CD14-positive monocyte (primary cell): ENCODE results near the gene ATXN1. TPM values are rescaled to one million over a fixed set of nuclear protein-coding genes. Genes with fewer than 3 reads are reported as not detected.

Experiments used
- DNase-seq, 3 donors: peaks; one replicate each; pipeline ENCODE4 v3.0.0-alpha.2; 2011 to 2022
- H2AFZ ChIP-seq: 2 replicates; pipeline ENCODE4 v1.6.0; 2012; ENCODE audit warnings: mild to moderate bottlenecking, low read depth, low read length, inconsistent platforms; ENCODE audit not compliant: insufficient read depth, poor library complexity, severe bottlenecking
- H3K27ac ChIP-seq, 2 donors: 1 replicate in 1 of 2; 2 replicates in 1 of 2; pipeline ENCODE4 v1.5.1; 2012 to 2013; ENCODE audit warnings: low read length in 2 of 2, control low read depth in 1 of 2, inconsistent platforms in 1 of 2, low read depth in 1 of 2, mild to moderate bottlenecking in 1 of 2
- H3K27me3 ChIP-seq, 2 donors: one replicate each; pipeline versions ENCODE4 v1.6.0 to v1.6.1; 2011 to 2013; ENCODE audit warnings: low read length in 2 of 2; ENCODE audit not compliant: control insufficient read depth in 2 of 2, insufficient read depth in 2 of 2
- H3K36me3 ChIP-seq, 2 donors: replicated peaks in 1 of 2; 1 replicate in 1 of 2; 2 replicates in 1 of 2; pipeline versions ENCODE4 v1.5.1 to v1.6.1; 2012 to 2013; ENCODE audit warnings: low read length in 2 of 2, control low read depth in 1 of 2, inconsistent platforms in 1 of 2, mild to moderate bottlenecking in 1 of 2; ENCODE audit not compliant: insufficient read depth in 2 of 2, control insufficient read depth in 1 of 2
- H3K4me1 ChIP-seq, 2 donors: 1 replicate in 1 of 2; 2 replicates in 1 of 2; pipeline versions ENCODE4 v1.5.1 to v1.6.1; 2012 to 2013; ENCODE audit warnings: low read length in 2 of 2, control low read depth in 1 of 2, inconsistent platforms in 1 of 2, mild to moderate bottlenecking in 1 of 2, moderate library complexity in 1 of 2; ENCODE audit not compliant: insufficient read depth in 2 of 2, control insufficient read depth in 1 of 2
- H3K4me2 ChIP-seq: replicated peaks from 2 replicates; pipeline ENCODE3; 2012; ENCODE audit warnings: low read length, moderate library complexity, mild to moderate bottlenecking; ENCODE audit not compliant: poor library complexity, severe bottlenecking; ENCODE audit errors: extremely low read depth
- H3K4me3 ChIP-seq, 3 experiments: fragments of 200-600 bp in 1 of 3; sonication (generic) in 1 of 3; replicated peaks in 1 of 3; 1 replicate in 2 of 3; 2 replicates in 1 of 3; pipeline ENCODE4 v1.5.1; 2011 to 2013; ENCODE audit warnings: low read length in 3 of 3, mild to moderate bottlenecking in 3 of 3, control low read depth in 2 of 3, low read depth in 2 of 3, inconsistent platforms in 1 of 3, moderate library complexity in 1 of 3
- H3K79me2 ChIP-seq: 2 replicates; pipeline ENCODE4 v1.6.0; 2012; ENCODE audit warnings: mild to moderate bottlenecking, control low read depth, inconsistent platforms, low read length, moderate library complexity; ENCODE audit not compliant: insufficient read depth
- H3K9ac ChIP-seq: 2 replicates; pipeline ENCODE4 v1.6.0; 2017; ENCODE audit warnings: low read length, mild to moderate bottlenecking; ENCODE audit not compliant: insufficient read depth, poor library complexity, severe bottlenecking
- H3K9me3 ChIP-seq, 2 donors: replicated peaks in 1 of 2; 1 replicate in 1 of 2; 2 replicates in 1 of 2; pipeline versions ENCODE4 v1.5.1 to v1.6.1; 2012 to 2013; ENCODE audit warnings: low read length in 2 of 2, control low read depth in 1 of 2; ENCODE audit not compliant: control insufficient read depth in 1 of 2, insufficient read depth in 1 of 2
- H4K20me1 ChIP-seq: 2 replicates; pipeline ENCODE4 v1.6.0; 2012; ENCODE audit warnings: mild to moderate bottlenecking, low read length, control low read depth, moderate library complexity; ENCODE audit not compliant: insufficient read depth
- H3K27ac Mint-ChIP-seq, 7 donors: one replicate each; pipeline ENCODE4 v1.8.0; 2020; ENCODE audit warnings: mild to moderate bottlenecking in 7 of 7, mixed read lengths in 7 of 7, moderate library complexity in 6 of 7, inconsistent platforms in 2 of 7
- H3K27me3 Mint-ChIP-seq, 3 donors: one replicate each; pipeline ENCODE4 v1.8.0; 2021 to 2022; ENCODE audit warnings: low read depth in 3 of 3, mild to moderate bottlenecking in 3 of 3, mixed read lengths in 3 of 3, moderate library complexity in 3 of 3, inconsistent platforms in 1 of 3
- H3K36me3 Mint-ChIP-seq, 2 donors: one replicate each; pipeline ENCODE4 v1.8.0; 2020; ENCODE audit warnings: mixed read lengths in 2 of 2, inconsistent platforms in 1 of 2, mild to moderate bottlenecking in 1 of 2
- H3K4me1 Mint-ChIP-seq: one replicate; pipeline ENCODE4 v1.8.0; 2020; ENCODE audit warnings: mild to moderate bottlenecking, mixed read lengths
- H3K4me3 Mint-ChIP-seq, 2 donors: one replicate each; pipeline ENCODE4 v1.8.0; 2020; ENCODE audit warnings: mild to moderate bottlenecking in 2 of 2, mixed read lengths in 2 of 2, moderate library complexity in 1 of 2
- H3K9me3 Mint-ChIP-seq, 7 donors: one replicate each; pipeline ENCODE4 v1.8.0; 2020 to 2022; ENCODE audit warnings: mixed read lengths in 7 of 7, mild to moderate bottlenecking in 6 of 7, moderate library complexity in 6 of 7, inconsistent platforms in 2 of 7
- WGBS: methylation state at CpG from one replicate; pipeline ENCODE4 v1.1.5; 2013; ENCODE audit warnings: missing lambda C conversion rate; ENCODE audit not compliant: insufficient coverage; 5-methylcytosine and 5-hydroxymethylcytosine counted together
- intact Hi-C, 2 donors: fragments of 100-400 bp; cut with micrococcal nuclease; formaldehyde crosslinking; loops; one replicate each; pipeline versions ENCODE4 v1.15.0 to v1.15.1; 2023
- polyA plus RNA-seq, 3 donors: library from polyadenylated mRNA; depleted of rRNA in 1 of 3; unstranded in 2 of 3; stranded (reverse) in 1 of 3; fragments of 300-500 nt in 2 of 3; fragments of >200 nt in 1 of 3; fragmentation: Illumina TruSeq in 2 of 3; gene quantifications; 1 replicate in 2 of 3; 2 replicates in 1 of 3; pipeline ENCODE4 v1.2.3, GENCODE V29; 2012 to 2021
- TF ChIP-seq, protein P1 (sequence below): fragments of 200-600 bp; IDR thresholded peaks from one replicate; pipeline ENCODE4 v1.8.0; 2022; ENCODE audit warnings: antibody characterized with exemption, mild to moderate bottlenecking

ATXN1 gene
- polyA plus RNA-seq, 3 donors: 8.8 to 19.1 (median 10.9) TPM

DNA sequence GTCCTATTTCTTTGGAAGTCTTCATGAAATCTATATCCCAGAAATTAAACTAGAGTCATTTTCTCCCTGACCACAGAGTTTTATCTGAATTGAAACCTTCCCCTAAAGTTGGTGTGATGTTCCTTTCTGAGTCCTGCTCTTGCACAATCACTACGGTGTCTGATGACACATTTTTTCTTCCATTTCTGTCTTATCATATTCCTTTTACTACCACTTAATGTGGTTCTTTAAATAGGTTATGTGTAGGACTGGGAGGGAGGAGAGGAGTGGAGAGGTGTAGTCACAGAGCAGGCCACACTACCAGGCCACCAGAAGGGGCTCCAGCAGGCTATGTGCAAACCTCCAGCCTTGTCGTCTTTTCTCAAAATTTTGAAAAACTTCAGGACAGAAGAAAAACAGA, 39.7 kb upstream of the ATXN1 start:
- no peaks in the 10 kb centered on the region for H4K20me1 ChIP-seq
- H3K4me3 ChIP-seq: peak overlapping the region in 1 of 3 experiments; percentile 49
- Mint-ChIP-seq H3K27me3 (peaks cover 0 to 1% (median 0%) of the 10 kb centered on the region in 3 donors), H3K27ac (peak overlapping the region in 5 of 7 donors; percentile 3 to 78 (median 64)), H3K9me3 (peaks cover 0 to 3% (median 0%) of the 10 kb centered on the region in 7 donors), H3K4me1 (peaks cover 37% of the 10 kb centered on the region), H3K4me3 (peak overlapping the region; percentile 20 to 82), H3K36me3 (peaks cover 0 to 2% of the 10 kb centered on the region in 2 donors)
- intact Hi-C loops: no loop called here
- no peaks in the 10 kb centered on the region for H3K9me3 ChIP-seq
- H3K4me1 ChIP-seq: peaks cover 31 to 33% of the 10 kb centered on the region in 2 donors
- H3K9ac ChIP-seq: no peak overlapping the region
- H3K4me2 ChIP-seq: peak overlapping the region; percentile 49
- H3K27ac ChIP-seq: no peak overlapping the region
- DNase-seq: peak; percentile 47 to 62 (median 61)
- no peaks in the 10 kb centered on the region for H3K36me3 ChIP-seq
- no peaks in the 10 kb centered on the region for H3K79me2 ChIP-seq
- TF ChIP-seq, protein P1, sequence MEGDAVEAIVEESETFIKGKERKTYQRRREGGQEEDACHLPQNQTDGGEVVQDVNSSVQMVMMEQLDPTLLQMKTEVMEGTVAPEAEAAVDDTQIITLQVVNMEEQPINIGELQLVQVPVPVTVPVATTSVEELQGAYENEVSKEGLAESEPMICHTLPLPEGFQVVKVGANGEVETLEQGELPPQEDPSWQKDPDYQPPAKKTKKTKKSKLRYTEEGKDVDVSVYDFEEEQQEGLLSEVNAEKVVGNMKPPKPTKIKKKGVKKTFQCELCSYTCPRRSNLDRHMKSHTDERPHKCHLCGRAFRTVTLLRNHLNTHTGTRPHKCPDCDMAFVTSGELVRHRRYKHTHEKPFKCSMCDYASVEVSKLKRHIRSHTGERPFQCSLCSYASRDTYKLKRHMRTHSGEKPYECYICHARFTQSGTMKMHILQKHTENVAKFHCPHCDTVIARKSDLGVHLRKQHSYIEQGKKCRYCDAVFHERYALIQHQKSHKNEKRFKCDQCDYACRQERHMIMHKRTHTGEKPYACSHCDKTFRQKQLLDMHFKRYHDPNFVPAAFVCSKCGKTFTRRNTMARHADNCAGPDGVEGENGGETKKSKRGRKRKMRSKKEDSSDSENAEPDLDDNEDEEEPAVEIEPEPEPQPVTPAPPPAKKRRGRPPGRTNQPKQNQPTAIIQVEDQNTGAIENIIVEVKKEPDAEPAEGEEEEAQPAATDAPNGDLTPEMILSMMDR: no peak
- no peaks in the 10 kb centered on the region for H3K27me3 ChIP-seq
- WGBS: 0% methylated on average over 1 of the region's 2 CpGs
- peak overlapping the region; percentile 60 for H2AFZ ChIP-seq

DNA sequence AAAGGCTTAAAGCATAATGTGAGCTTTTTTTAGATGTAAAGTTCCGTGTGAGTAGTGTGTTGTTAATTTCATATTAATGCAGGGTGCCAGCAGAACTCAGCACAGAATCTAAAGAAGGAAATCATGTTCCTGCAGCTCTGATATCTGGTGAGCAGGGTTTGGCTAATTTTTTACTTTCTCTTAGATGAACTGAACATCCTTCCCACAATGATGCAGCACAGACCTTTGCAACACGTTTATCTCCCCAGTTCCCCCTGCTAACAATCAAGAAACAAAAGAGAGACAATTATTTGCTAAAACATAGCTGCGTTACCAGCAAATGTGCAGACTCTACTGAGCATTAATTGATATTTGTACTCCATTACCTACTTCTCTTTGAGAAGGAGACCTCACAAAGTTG, 39.1 kb upstream of the ATXN1 start:
- H3K27ac Mint-ChIP-seq: no peak overlapping the region
- H3K4me3 Mint-ChIP-seq: peak overlapping the region in 1 of 2 donors; percentile 82
- no peaks in the 10 kb centered on the region for H3K36me3 ChIP-seq
- H2AFZ ChIP-seq: no peak overlapping the region
- intact Hi-C loops: no loop called here
- no peak overlapping the region for H3K27ac ChIP-seq
- H4K20me1 ChIP-seq: no peaks in the 10 kb centered on the region
- H3K27me3 ChIP-seq: no peaks in the 10 kb centered on the region
- peak overlapping the region; percentile 49 for H3K4me2 ChIP-seq
- DNase-seq: no peak
- TF ChIP-seq, protein P1: no peak
- peaks cover 31% of the 10 kb centered on the region for H3K4me1 Mint-ChIP-seq
- no peaks in the 10 kb centered on the region for H3K9me3 ChIP-seq
- H3K79me2 ChIP-seq: no peaks in the 10 kb centered on the region
- WGBS: 0% methylated on average over 1 of the region's 3 CpGs
- H3K9me3 Mint-ChIP-seq: peaks cover 0 to 3% (median 0%) of the 10 kb centered on the region in 7 donors
- no peak overlapping the region for H3K4me3 ChIP-seq
- H3K36me3 Mint-ChIP-seq: peaks cover 0 to 2% of the 10 kb centered on the region in 2 donors
- peaks cover 25 to 27% of the 10 kb centered on the region in 2 donors for H3K4me1 ChIP-seq
- H3K27me3 Mint-ChIP-seq: peaks cover 0 to 1% (median 0%) of the 10 kb centered on the region in 3 donors
- H3K9ac ChIP-seq: no peak overlapping the region
